Prostate gland (tissue), 2 donors: ENCODE measurements around the gene SLC25A48. TPM values are rescaled to one million over a fixed set of nuclear protein-coding genes. Genes with fewer than 3 reads are reported as not detected.

ENCODE experiments used
- DNase-seq: peaks from one replicate; pipeline ENCODE4 v3.0.0-alpha.2; 2019; ENCODE audit warnings: low spot score
- H3K27ac ChIP-seq, 2 donors: fragments of 200-600 bp; sonication (generic); 2 replicates each; pipeline ENCODE4 v1.5.1; 2017 to 2019
- H3K27me3 ChIP-seq: fragments of 200-600 bp; sonication (generic); replicated peaks from 2 replicates; pipeline ENCODE4 v1.5.1; 2019; ENCODE audit not compliant: insufficient read depth
- H3K36me3 ChIP-seq, 2 donors: fragments of 200-600 bp; sonication (generic); 1 replicate in 1 of 2; 2 replicates in 1 of 2; pipeline versions ENCODE4 v1.5.1 to v1.8.1; 2017 to 2019
- H3K4me1 ChIP-seq: fragments of 200-600 bp; sonication (generic); replicated peaks from 2 replicates; pipeline ENCODE4 v1.5.1; 2019
- H3K4me3 ChIP-seq, 2 donors: fragments of 200-600 bp; sonication (generic); 2 replicates each; pipeline ENCODE4 v1.5.1; 2017 to 2019
- H3K9me3 ChIP-seq: fragments of 200-600 bp; sonication (generic); 2 replicates; pipeline ENCODE4 v1.5.1; 2017
- POLR2A ChIP-seq: fragments of 450-650 bp; IDR thresholded peaks from one replicate; pipeline ENCODE4 v1.6.1; 2016; ENCODE audit warnings: antibody characterized with exemption, mild to moderate bottlenecking
- POLR2AphosphoS5 ChIP-seq: sonication (generic); formaldehyde crosslinking; IDR thresholded peaks from one replicate; pipeline ENCODE4 v1.6.1; 2017; ENCODE audit warnings: antibody characterized with exemption
- WGBS: methylation state at CpG from one replicate; pipeline ENCODE4 v1.1.5; 2018; 5-methylcytosine and 5-hydroxymethylcytosine counted together
- intact Hi-C: fragments of 100-400 bp; cut with DNase I; formaldehyde crosslinking; loops from one replicate; pipeline ENCODE4 v1.14.2; 2022
- total RNA-seq, 2 donors: library from RNA; depleted of rRNA; stranded (reverse); fragments of >200 nt; gene quantifications; one replicate each; pipeline ENCODE4 v1.1.0, GENCODE V29; 2016
- TF ChIP-seq, protein P1 (sequence below), 4 experiments: fragments of 200-600 bp in 2 of 4; fragments of 450-650 bp in 2 of 4; sonication (generic) in 2 of 4; IDR thresholded peaks; 1 replicate in 3 of 4; 2 replicates in 1 of 4; pipeline ENCODE4 v1.5.1; 2016 to 2019; ENCODE audit warnings: antibody characterized with exemption in 4 of 4, mild to moderate bottlenecking in 2 of 4, moderate library complexity in 2 of 4

Gene SLC25A48
- total RNA-seq, 2 donors from 2014 or later, result 0.77 to 0.85 TPM

DNA sequence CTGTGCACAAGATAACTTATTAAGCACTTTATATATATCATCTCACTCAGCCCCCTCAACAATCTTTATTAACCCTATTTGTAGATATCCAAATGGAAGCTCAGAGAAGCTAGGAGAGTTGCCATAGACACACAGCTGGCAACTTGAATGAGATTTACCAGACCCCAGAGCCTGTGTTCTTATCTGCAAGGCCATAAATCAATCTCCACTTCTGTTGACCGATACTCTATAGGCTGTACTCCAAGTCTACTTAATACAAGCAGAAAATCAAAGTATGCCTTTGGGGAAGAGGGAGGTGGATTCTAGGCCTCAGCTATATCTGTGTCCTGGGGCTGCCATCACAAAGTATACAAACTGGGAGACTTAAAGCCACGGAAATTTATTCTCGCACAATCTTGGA is 67.2 kb downstream of the SLC25A48 start:
- Histone ChIP-seq H3K9me3 (no peaks in the 10 kb centered on the region), H3K36me3 (no peaks in the 10 kb centered on the region), H3K27ac (no peak overlapping the region), H3K27me3 (no peaks in the 10 kb centered on the region), H3K4me3 (no peak overlapping the region), H3K4me1 (no peaks in the 10 kb centered on the region)
- DNase-seq, result no peak
- intact Hi-C loops, result no loop called here
- 10% methylated on average over 3 of the region's 3 CpGs for WGBS
- no peak for TF ChIP-seq POLR2A
- TF ChIP-seq POLR2AphosphoS5, result no peak
- TF ChIP-seq, protein P1, sequence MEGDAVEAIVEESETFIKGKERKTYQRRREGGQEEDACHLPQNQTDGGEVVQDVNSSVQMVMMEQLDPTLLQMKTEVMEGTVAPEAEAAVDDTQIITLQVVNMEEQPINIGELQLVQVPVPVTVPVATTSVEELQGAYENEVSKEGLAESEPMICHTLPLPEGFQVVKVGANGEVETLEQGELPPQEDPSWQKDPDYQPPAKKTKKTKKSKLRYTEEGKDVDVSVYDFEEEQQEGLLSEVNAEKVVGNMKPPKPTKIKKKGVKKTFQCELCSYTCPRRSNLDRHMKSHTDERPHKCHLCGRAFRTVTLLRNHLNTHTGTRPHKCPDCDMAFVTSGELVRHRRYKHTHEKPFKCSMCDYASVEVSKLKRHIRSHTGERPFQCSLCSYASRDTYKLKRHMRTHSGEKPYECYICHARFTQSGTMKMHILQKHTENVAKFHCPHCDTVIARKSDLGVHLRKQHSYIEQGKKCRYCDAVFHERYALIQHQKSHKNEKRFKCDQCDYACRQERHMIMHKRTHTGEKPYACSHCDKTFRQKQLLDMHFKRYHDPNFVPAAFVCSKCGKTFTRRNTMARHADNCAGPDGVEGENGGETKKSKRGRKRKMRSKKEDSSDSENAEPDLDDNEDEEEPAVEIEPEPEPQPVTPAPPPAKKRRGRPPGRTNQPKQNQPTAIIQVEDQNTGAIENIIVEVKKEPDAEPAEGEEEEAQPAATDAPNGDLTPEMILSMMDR (IDR thresholded peaks at IDR 0.05), result no peak

DNA sequence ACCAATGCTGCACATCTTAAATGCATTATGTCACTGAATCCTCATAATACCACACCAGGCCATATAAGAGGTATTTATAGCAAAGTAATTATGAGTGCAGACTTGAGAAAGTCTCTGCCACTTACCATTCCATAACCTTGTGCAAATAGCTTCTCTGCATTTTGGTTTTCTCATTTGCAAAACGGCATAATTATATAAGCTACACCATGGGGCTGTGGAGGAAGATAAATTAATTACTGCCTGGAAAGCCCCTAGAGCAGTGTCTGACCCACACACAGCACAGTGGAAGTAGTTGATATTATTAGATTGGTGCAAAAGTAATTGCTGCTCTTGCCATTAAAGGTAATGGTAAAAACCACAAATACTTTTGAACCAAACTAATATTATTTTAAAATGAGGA is 70.7 kb downstream of the SLC25A48 start:
- Histone ChIP-seq H3K4me1 (no peaks in the 10 kb centered on the region), H3K4me3 (no peak overlapping the region), H3K27ac (no peak overlapping the region), H3K27me3 (no peaks in the 10 kb centered on the region), H3K36me3 (no peaks in the 10 kb centered on the region), H3K9me3 (no peaks in the 10 kb centered on the region)
- TF ChIP-seq, protein P1 (IDR thresholded peaks at IDR 0.05), result no peak
- TF ChIP-seq POLR2AphosphoS5 (no peak), POLR2A (no peak)
- whole genome bisulfite sequencing, result 78% methylated on average over 1 of the region's 1 CpG
- no peak for DNase-seq
- intact Hi-C loops, result no loop called here

DNA sequence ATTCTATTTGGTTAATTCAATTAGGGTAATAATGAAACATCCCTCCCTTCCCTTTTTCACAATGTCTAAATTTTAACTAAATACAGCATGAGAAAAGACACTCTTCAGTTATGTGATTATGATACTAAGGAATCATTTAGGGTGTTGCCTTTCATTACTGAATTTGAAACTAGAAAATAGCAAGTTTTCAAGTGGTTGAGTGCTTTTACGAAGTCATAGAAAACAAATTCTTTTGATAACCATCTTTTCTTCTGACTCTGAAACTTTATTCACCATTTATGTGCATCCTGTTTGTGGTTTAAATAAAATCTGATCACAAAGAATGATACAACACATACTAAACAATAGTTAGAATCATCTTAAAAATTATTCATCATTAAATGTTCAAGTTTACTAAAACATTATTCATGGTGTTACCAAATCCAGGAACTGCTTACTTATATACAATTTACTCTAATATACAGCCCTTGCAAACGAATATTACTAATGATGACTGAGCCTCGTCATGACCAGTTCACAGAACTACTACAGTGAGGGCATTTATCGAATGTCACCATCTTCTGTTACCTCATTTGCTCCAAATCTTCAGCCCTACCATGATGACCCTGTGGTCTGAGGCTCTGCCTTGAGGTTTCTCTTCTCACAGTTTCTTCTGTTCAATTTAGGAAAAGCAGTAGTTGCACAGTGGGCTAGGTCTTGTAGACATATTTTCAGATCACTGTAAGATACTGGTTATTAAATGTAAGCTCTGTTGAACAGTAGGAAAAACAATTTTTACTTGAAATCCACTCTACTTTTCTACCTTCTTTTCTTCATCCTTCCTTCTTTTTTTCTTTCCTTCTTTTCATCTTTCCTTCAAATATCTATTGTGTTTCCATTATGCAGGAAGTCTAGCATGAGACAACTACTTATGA is 79.5 kb downstream of the SLC25A48 start:
- H3K9me3 ChIP-seq, result no peaks in the 10 kb centered on the region
- intact Hi-C loops, result no loop called here
- TF ChIP-seq POLR2A, result no peak
- TF ChIP-seq, protein P1 (IDR thresholded peaks at IDR 0.05), result no peak
- no peak for TF ChIP-seq POLR2AphosphoS5
- DNase-seq, result no peak
- H3K27me3 ChIP-seq, result peaks cover 4% of the 10 kb centered on the region
- H3K4me1 ChIP-seq, result no peaks in the 10 kb centered on the region
- whole genome bisulfite sequencing, result 77% methylated on average over 4 of the region's 4 CpGs
- H3K4me3 ChIP-seq, result no peak overlapping the region
- no peaks in the 10 kb centered on the region for H3K36me3 ChIP-seq
- H3K27ac ChIP-seq, result no peak overlapping the region

DNA sequence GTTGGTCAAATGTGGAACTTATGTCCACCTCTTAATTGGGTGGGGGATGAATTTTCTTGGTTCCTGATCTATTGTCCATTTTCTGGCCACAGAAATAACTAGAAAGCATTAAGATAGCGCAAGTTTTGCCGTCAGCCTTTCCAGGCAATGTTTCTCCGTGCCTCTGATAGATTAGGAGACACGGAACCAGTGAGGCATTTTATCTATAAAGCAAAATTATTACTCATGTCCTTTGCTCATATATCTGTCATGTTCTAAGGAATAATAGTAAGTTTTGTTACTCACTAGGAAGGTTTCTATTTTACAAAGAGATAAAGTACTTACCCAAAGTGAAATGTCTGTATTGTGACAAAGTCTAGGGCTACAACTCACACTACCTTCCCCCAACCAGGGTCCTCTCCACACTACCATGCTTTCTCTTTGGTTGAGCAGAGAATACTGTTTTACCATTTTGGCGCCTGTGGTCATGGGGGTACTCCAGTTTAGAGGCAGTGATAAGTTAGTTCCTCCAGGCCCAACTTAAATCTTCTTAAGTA is 81.1 kb downstream of the SLC25A48 start:
- Histone ChIP-seq H3K4me3 (no peak overlapping the region), H3K27ac (no peak overlapping the region), H3K27me3 (peaks cover 4% of the 10 kb centered on the region), H3K4me1 (no peaks in the 10 kb centered on the region), H3K36me3 (no peaks in the 10 kb centered on the region), H3K9me3 (no peaks in the 10 kb centered on the region)
- no peak for TF ChIP-seq POLR2AphosphoS5
- TF ChIP-seq POLR2A, result no peak
- TF ChIP-seq, protein P1 (IDR thresholded peaks at IDR 0.05), result no peak
- intact Hi-C loops, result no loop called here
- DNase-seq, result no peak
- 95% methylated on average over 5 of the region's 5 CpGs for WGBS
